Naive thymus-derived CD8-positive, alpha-beta T cell (primary cell): ENCODE results near the gene ISX. TPM values are rescaled to one million over a fixed set of nuclear protein-coding genes. Genes with fewer than 3 reads are reported as not detected.

Experiments
- ATAC-seq, 2 donors: fragments of 150-1000 bp; cut with Tn5 transposase in 1 of 2; sonication (Bioruptor Pico), chemical (Tn5 transposase) in 1 of 2; 1 replicate in 1 of 2; 2 replicates in 1 of 2; pipeline ENCODE4 v1.10.0; 2021; ENCODE audit warnings: mild to moderate bottlenecking in 2 of 2, moderate library complexity in 2 of 2
- POLR2A ChIA-PET: fragments of 350-600 bp; sonication (Branson Sonifier 250); formaldehyde crosslinking; loops from one replicate; lab custom pipeline; 2021; ENCODE audit warnings: antibody characterized with exemption; lab: Charles Lee
- DNase-seq, 10 donors: peaks; one replicate each; pipeline versions ENCODE4 v3.0.0 to v3.0.0-alpha.2; 2020 to 2022
- H3K27ac Mint-ChIP-seq, 10 donors: one replicate each; pipeline ENCODE4 v1.8.0; 2020 to 2022; ENCODE audit warnings: mild to moderate bottlenecking in 10 of 10, mixed read lengths in 10 of 10, moderate library complexity in 4 of 10, inconsistent platforms in 1 of 10
- H3K27me3 Mint-ChIP-seq, 5 donors: one replicate each; pipeline ENCODE4 v1.8.0; 2021 to 2022; ENCODE audit warnings: mixed read lengths in 5 of 5
- H3K36me3 Mint-ChIP-seq, 3 donors: one replicate each; pipeline ENCODE4 v1.8.0; 2020 to 2022; ENCODE audit warnings: mixed read lengths in 3 of 3, mild to moderate bottlenecking in 2 of 3, inconsistent platforms in 1 of 3
- H3K4me1 Mint-ChIP-seq, 4 donors: one replicate each; pipeline ENCODE4 v1.8.0; 2021 to 2022; ENCODE audit warnings: mixed read lengths in 4 of 4
- H3K4me3 Mint-ChIP-seq, 10 donors: one replicate each; pipeline ENCODE4 v1.8.0; 2020 to 2022; ENCODE audit warnings: mild to moderate bottlenecking in 10 of 10, mixed read lengths in 10 of 10, moderate library complexity in 6 of 10, inconsistent platforms in 1 of 10
- H3K9me3 Mint-ChIP-seq, 9 donors: one replicate each; pipeline ENCODE4 v1.8.0; 2020 to 2022; ENCODE audit warnings: mixed read lengths in 9 of 9, mild to moderate bottlenecking in 3 of 9, inconsistent platforms in 1 of 9, moderate library complexity in 1 of 9
- polyA plus RNA-seq, 3 donors: library from polyadenylated mRNA; unstranded; fragments of 300-500 nt; fragmentation: Illumina TruSeq; gene quantifications; one replicate each; pipeline ENCODE4 v1.2.3, GENCODE V29; 2021
- total RNA-seq, 8 experiments: library from RNA in 2 of 8; stranded (reverse) in 2 of 8; gene quantifications; one replicate each; pipeline ENCODE4 v1.2.3 and lab custom pipeline; 2021 to 2026

The ISX gene
- total and polyA plus RNA-seq, 5 experiments from 2014 or later, result not detected

DNA sequence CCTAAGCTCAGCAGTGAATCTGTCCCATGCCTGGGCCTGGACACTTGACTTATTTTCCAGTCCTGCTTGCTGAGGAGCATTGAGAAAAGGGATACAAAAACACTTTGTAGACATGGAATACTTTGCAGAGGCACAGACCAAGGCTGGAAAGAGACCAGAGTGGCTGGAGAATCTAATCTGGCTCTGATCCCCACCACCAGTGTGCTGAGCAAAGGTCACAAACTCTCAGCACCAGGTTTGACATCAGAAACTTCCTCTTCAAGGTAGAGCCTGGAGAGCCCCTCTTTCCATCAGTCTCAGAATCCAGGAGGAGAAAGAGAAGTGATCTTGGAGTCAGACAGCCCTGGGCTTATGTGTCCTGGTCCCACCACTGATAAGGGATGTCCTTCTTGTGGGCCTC is 53.5 kb downstream of the ISX start:
- DNase-seq (no peak), ATAC-seq (no peak)
- POLR2A ChIA-PET, result no interaction called here
- H3K9me3 Mint-ChIP-seq, result no peaks in the 10 kb centered on the region
- no peak overlapping the region for H3K4me3 Mint-ChIP-seq
- no peak overlapping the region for H3K27ac Mint-ChIP-seq
- H3K27me3 Mint-ChIP-seq, result peaks cover 3 to 16% (median 11%) of the 10 kb centered on the region in 5 donors
- no peaks in the 10 kb centered on the region for H3K4me1 Mint-ChIP-seq
- no peaks in the 10 kb centered on the region for H3K36me3 Mint-ChIP-seq

DNA sequence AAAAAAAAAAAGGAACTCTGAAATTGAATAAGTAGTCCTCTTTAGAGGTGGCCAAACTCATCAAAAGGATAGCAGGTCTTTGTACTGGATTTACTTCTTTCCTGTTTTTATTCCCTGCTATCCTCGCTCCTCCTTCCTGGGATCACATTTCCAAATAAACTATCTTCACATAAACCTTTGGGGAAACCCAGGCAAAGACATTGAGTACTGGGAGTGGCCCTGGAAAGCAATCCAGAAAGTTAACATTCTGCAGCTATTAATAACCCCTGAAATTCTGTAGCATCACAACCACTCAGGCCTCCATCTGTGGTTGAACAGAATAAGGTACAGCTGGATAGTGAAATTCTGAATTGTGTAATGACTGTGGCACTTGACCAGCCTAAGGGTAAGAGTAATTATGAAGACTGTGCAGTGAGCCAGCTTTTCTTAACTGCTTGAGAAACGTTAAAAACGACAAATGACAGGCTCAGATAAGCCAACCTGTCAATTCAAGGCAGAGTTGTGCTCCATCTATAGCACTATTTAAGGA is 58.8 kb downstream of the ISX start:
- Mint-ChIP-seq H3K27me3 (peaks cover 17 to 50% (median 25%) of the 10 kb centered on the region in 5 donors), H3K4me3 (no peak overlapping the region), H3K9me3 (no peaks in the 10 kb centered on the region), H3K36me3 (no peaks in the 10 kb centered on the region), H3K27ac (no peak overlapping the region), H3K4me1 (no peaks in the 10 kb centered on the region)
- ATAC-seq, result no peak
- POLR2A ChIA-PET, result interaction anchor here (0.6 kb wide), 1 partner anchor 52 kb away, joined by 3 read pairs; no protein-coding TSS in a partner anchor
- DNase-seq, result no peak

DNA sequence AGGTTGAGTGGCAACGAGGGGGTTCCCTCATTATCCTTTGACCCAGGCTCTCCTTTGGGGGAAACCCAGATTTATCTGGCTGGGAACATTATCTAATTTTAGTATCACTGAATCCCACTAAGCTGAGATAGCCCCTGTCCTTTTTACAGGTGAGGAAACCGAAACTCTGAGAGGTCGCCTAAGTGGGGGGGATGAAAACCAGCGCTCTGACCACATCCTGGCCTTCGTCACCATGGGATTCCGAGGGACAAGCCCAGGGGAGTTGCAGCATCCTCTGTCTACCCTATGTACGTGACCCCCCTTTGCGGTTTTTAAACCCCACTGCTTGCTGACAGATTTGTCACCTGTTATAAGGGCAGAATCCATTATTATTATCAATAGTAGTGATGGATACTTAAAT is 61.0 kb downstream of the ISX start:
- no peaks in the 10 kb centered on the region for H3K9me3 Mint-ChIP-seq
- POLR2A ChIA-PET, result no interaction called here
- H3K4me1 Mint-ChIP-seq, result peaks cover 0 to 2% (median 1%) of the 10 kb centered on the region in 4 donors
- peaks cover 17 to 55% (median 31%) of the 10 kb centered on the region in 5 donors for H3K27me3 Mint-ChIP-seq
- ATAC-seq (no peak), DNase-seq (no peak)
- no peak overlapping the region for H3K27ac Mint-ChIP-seq
- H3K4me3 Mint-ChIP-seq, result no peak overlapping the region
- no peaks in the 10 kb centered on the region for H3K36me3 Mint-ChIP-seq

DNA sequence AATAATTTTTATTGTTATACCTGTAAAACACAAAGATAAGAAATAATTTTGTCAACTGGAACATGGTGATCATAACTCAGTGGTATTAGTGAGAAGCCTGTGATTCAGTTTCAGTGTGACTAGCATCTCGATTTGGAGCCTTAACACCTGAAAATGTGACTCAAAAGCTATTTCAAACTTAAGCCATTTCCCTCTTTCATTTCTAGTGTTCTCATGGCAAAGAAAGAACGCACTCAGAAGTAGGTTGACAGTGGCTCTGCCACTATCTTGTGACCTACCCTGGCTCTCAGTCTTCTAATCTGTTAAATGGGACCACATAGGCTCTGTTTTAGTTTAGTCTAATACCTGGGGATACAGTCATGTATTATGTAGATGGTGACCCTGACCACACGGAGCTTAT is 62.7 kb downstream of the ISX start:
- Mint-ChIP-seq H3K27me3 (peaks cover 19 to 60% (median 40%) of the 10 kb centered on the region in 5 donors), H3K36me3 (no peaks in the 10 kb centered on the region), H3K27ac (no peak overlapping the region), H3K4me3 (no peak overlapping the region), H3K4me1 (peaks cover 0 to 4% (median 1%) of the 10 kb centered on the region in 4 donors), H3K9me3 (no peaks in the 10 kb centered on the region)
- no peak for DNase-seq
- POLR2A ChIA-PET, result no interaction called here
- ATAC-seq, result no peak

DNA sequence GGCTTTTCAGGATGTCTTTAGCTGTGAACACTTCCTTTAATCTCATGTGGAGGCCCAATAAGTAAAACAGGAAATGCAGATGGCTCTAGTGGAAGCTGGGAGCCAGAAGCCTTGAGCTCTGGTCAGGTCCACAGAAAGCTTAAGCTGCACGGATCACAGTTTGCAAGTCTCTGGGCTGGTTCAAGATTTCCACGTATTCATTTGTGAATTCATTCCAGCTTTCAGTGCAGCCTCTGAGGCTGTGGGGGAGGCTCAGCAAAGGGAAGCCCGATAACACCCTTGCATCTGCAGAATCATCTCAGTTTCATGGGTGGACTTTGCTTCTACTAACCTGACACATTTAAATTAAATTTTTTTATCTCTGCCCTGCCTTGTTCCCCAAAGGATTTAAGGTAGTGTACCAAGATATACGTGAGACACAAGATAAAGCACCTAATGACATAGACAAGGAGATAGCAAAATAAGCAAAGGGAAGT is 65.6 kb downstream of the ISX start:
- Mint-ChIP-seq H3K27ac (no peak overlapping the region), H3K36me3 (no peaks in the 10 kb centered on the region), H3K27me3 (peaks cover 14 to 48% (median 34%) of the 10 kb centered on the region in 5 donors), H3K4me3 (no peak overlapping the region), H3K9me3 (no peaks in the 10 kb centered on the region), H3K4me1 (peaks cover 5 to 10% (median 9%) of the 10 kb centered on the region in 4 donors)
- DNase-seq (no peak), ATAC-seq (no peak)
- POLR2A ChIA-PET, result no interaction called here

DNA sequence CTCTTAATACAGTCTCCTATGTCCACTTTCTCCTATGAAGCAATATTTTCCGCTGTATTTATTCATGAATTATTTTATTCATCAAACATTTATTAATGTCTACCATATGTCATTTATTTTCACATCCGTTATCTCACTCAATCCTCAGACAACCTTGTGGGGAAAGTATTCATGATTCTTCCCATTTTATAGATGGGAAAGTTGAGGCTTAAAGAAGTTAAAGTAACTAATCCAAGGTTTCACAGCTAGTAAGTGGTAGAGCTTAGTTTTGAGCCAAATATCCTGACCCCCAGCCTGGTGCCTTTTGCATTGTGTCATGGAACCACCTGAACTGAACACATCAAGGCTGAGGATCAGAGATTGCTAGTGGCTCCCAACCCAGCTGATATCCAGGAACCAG is 66.6 kb downstream of the ISX start:
- Mint-ChIP-seq H3K27me3 (peaks cover 14 to 50% (median 37%) of the 10 kb centered on the region in 5 donors), H3K27ac (no peak overlapping the region), H3K4me1 (peaks cover 5 to 10% (median 9%) of the 10 kb centered on the region in 4 donors), H3K4me3 (no peak overlapping the region), H3K36me3 (no peaks in the 10 kb centered on the region), H3K9me3 (no peaks in the 10 kb centered on the region)
- DNase-seq (no peak), ATAC-seq (no peak)
- POLR2A ChIA-PET, result no interaction called here

DNA sequence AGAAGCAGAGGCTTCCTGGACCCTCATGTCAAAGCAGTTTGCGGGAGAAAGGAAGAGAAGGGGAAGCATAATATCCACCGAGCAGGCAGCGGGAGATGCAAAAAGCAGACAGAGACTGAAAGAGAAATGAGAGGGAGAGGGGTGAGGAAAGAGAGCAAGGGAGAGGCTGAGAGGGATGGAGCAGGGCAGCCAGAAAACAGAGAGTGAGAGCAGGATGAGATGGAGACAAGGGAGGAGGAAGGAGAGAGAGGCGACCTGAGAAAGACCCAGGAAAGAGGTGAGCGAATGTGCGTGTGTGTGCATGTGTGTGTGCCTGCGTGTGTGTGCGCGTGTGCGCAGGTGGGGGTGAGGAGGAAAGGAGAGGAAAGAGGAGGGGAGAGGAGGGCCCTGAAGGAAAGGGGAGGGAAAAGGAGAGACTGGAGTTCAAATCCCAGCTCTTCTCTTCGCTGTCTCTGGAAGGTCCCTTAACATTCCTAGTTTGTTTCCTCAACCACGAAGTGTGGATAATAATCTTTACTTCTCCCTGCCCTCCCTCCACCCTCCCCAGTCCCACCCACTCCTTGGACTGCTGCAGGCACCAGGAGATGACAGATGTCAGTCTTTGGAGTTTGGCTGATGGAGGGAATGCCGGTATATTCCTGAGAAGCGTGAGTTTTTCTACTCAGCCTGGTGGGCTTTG is 67.9 kb downstream of the ISX start:
- H3K4me3 Mint-ChIP-seq, result no peak overlapping the region
- peaks cover 10 to 50% (median 31%) of the 10 kb centered on the region in 5 donors for H3K27me3 Mint-ChIP-seq
- no peaks in the 10 kb centered on the region for H3K9me3 Mint-ChIP-seq
- H3K36me3 Mint-ChIP-seq, result no peaks in the 10 kb centered on the region
- no peak for DNase-seq
- peak overlapping the region in 1 of 10 donors; percentile 48 for H3K27ac Mint-ChIP-seq
- POLR2A ChIA-PET, result no interaction called here
- peaks cover 5 to 10% (median 9%) of the 10 kb centered on the region in 4 donors for H3K4me1 Mint-ChIP-seq
- no peak for ATAC-seq

DNA sequence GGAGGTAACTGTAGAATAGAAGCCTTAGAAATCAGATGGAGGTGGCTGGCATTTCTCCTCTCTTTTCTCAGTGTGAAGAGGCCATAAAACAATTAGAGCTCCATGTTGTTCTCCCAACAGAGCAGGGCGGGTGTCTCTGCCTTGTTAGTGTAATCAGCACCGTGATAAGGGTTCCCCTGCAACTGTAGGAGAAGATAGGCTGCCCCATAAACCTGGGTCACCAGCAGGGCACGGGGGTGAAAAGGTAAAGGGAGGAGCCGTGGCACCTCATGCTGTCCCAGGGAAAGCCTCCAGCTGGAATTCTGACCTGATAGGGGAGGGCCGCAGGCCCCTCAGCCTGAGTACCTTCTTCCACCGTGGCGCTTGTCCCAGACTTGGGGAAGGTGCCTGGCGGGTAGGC is 68.7 kb downstream of the ISX start:
- no peak for DNase-seq
- POLR2A ChIA-PET, result no interaction called here
- ATAC-seq, result no peak
- Mint-ChIP-seq H3K4me1 (peaks cover 5 to 10% (median 9%) of the 10 kb centered on the region in 4 donors), H3K4me3 (no peak overlapping the region), H3K27me3 (peaks cover 7 to 50% (median 30%) of the 10 kb centered on the region in 5 donors), H3K36me3 (no peaks in the 10 kb centered on the region), H3K9me3 (no peaks in the 10 kb centered on the region), H3K27ac (no peak overlapping the region)

DNA sequence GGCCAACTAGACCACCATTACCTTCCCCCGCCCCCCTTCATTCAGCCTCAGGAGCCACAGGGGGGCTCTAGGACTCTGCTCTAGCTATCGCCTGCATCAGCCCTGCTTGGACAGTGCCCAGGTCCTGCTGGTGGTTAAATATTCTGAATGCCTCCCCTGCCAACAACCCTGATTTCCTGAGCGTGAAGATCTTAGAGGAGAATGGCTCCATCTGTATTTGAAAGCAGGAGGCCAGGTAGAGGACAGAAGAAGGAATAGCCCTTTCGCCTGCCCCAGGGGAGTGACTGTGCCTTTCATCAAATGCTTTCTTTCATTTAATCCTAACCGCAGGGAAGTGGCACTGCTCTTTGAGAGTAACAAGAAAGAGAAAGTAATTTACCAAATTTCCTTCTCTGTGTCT is 69.2 kb downstream of the ISX start:
- Mint-ChIP-seq H3K9me3 (no peaks in the 10 kb centered on the region), H3K4me3 (no peak overlapping the region), H3K27ac (no peak overlapping the region), H3K36me3 (no peaks in the 10 kb centered on the region), H3K4me1 (peaks cover 5 to 10% (median 9%) of the 10 kb centered on the region in 4 donors), H3K27me3 (peaks cover 7 to 48% (median 30%) of the 10 kb centered on the region in 5 donors)
- POLR2A ChIA-PET, result no interaction called here
- ATAC-seq (no peak), DNase-seq (no peak)

Other genes with a start within 250 kb of the ISX start
- gene HMGXB4, start 191.3 kb downstream of the ISX start, total RNA-seq, result 10 to 100 TPM; 29.5 to 32.6 TPM
- gene HMGXB4, start 191.3 kb downstream of the ISX start, polyA plus RNA-seq, result 10 to 100 TPM in 2 of 3 donors, 1 to 10 TPM in 1; 7.9 to 17.8 (median 11.0) TPM
- 10 to 100 TPM; 45.9 to 47.8 TPM for gene TOM1, start 233.7 kb downstream of the ISX start, total RNA-seq
- 10 to 100 TPM; 26.6 to 29.6 (median 29.2) TPM for gene TOM1, start 233.7 kb downstream of the ISX start, polyA plus RNA-seq